DOHH2 (cell line): Measurements from ENCODE around the gene ZNF454.
A peak's percentile ranks its signal among the peaks of the same experiment; 100 is the strongest.

ENCODE experiments used
- H3F3A ChIP-seq: fragments of 200-600 bp; sonication (generic), shearing (Covaris generic); 2 replicates; pipeline ENCODE4 v1.6.0; 2016; ENCODE audit warnings: antibody characterized with exemption, mild to moderate bottlenecking; ENCODE audit not compliant: control insufficient read depth, insufficient read depth
- H3K27ac ChIP-seq: fragments of 200-600 bp; sonication (generic); 2 replicates; pipeline ENCODE4 v1.5.1; 2014; ENCODE audit warnings: low read depth, mild to moderate bottlenecking, low read length, moderate library complexity
- H3K27me3 ChIP-seq: fragments of 200-600 bp; sonication (generic); 2 replicates; pipeline ENCODE4 v1.6.1; 2014; ENCODE audit warnings: mild to moderate bottlenecking, low read length, mixed read lengths; ENCODE audit not compliant: control insufficient read depth
- H3K36me3 ChIP-seq: fragments of 200-600 bp; sonication (generic); 2 replicates; pipeline ENCODE4 v1.6.1; 2014; ENCODE audit warnings: mild to moderate bottlenecking, low read length, moderate library complexity, mixed read lengths; ENCODE audit not compliant: control insufficient read depth
- H3K4me1 ChIP-seq: fragments of 200-600 bp; sonication (generic); 2 replicates; pipeline ENCODE4 v1.6.1; 2014; ENCODE audit warnings: mild to moderate bottlenecking, low read length, mixed read lengths; ENCODE audit not compliant: control insufficient read depth
- H3K4me2 ChIP-seq: fragments of 200-600 bp; sonication (generic); 2 replicates; pipeline ENCODE4 v1.6.0; 2014; ENCODE audit warnings: mild to moderate bottlenecking, low read length, moderate library complexity
- H3K4me3 ChIP-seq: fragments of 200-600 bp; sonication (generic); 2 replicates; pipeline ENCODE4 v1.5.1; 2014; ENCODE audit warnings: mild to moderate bottlenecking, low read length, mixed read lengths
- H3K79me2 ChIP-seq: fragments of 200-600 bp; sonication (generic); 2 replicates; pipeline ENCODE4 v1.6.1; 2014; ENCODE audit warnings: mild to moderate bottlenecking, low read length, mixed read lengths; ENCODE audit not compliant: control insufficient read depth
- H3K9me2 ChIP-seq: fragments of 200-600 bp; sonication (generic); replicated peaks from 2 replicates; pipeline ENCODE4 v1.6.1; 2014; ENCODE audit warnings: mild to moderate bottlenecking, low read length, mixed read lengths; ENCODE audit not compliant: control insufficient read depth
- H3K9me3 ChIP-seq: fragments of 200-600 bp; sonication (generic); 2 replicates; pipeline ENCODE4 v1.6.1; 2014; ENCODE audit warnings: antibody characterized with exemption, low read length, mixed read lengths; ENCODE audit not compliant: control insufficient read depth, insufficient read depth
- H4K20me1 ChIP-seq: fragments of 200-600 bp; sonication (generic); 2 replicates; pipeline ENCODE4 v1.6.0; 2014; ENCODE audit warnings: low read depth, mild to moderate bottlenecking, antibody characterized with exemption, low read length, moderate library complexity; ENCODE audit not compliant: control insufficient read depth, insufficient read depth
- CTCF ChIP-seq: fragments of 200-600 bp; sonication (generic); IDR thresholded peaks from one replicate; pipeline ENCODE4 v1.5.1; 2014; ENCODE audit warnings: antibody characterized with exemption, mild to moderate bottlenecking, low read depth, low read length; ENCODE audit not compliant: poor library complexity, severe bottlenecking
- EZH2phosphoT487 ChIP-seq: fragments of 200-600 bp; sonication (generic); IDR thresholded peaks from 2 replicates; pipeline ENCODE4 v1.6.1; 2017; ENCODE audit warnings: borderline replicate concordance, mild to moderate bottlenecking, antibody characterized with exemption, low read length, moderate library complexity, mixed read lengths

Gene ZNF454

GRCh38 chr5:178940569-178941360 lies at the start of gene ZNF454:
TSS of gene ZNF454 (plus strand) at chr5:178941198. CDS start at chr5:178942792, 1,594 bp downstream.
- H3K27ac ChIP-seq = no peak within 1 kb of the TSS
- H3K4me2 ChIP-seq = no peak within 1 kb of the TSS
- TF ChIP-seq EZH2phosphoT487 = no peak
- no peak for TF ChIP-seq CTCF
- H3K27me3 ChIP-seq = no peaks in the 10 kb centered on the region
- no peaks in the 10 kb centered on the region for H3K36me3 ChIP-seq
- peaks cover 17% of the 10 kb centered on the region; the same call in 1 of the 2 replicates for H3K9me3 ChIP-seq
- no peaks in the 10 kb centered on the region for H3K79me2 ChIP-seq
- no peaks in the 10 kb centered on the region for H3F3A ChIP-seq
- H4K20me1 ChIP-seq = no peaks in the 10 kb centered on the region
- H3K4me1 ChIP-seq = no peaks in the 10 kb centered on the region
- H3K9me2 ChIP-seq = no peaks in the 10 kb centered on the region
- H3K4me3 ChIP-seq = no peak within 1 kb of the TSS

- no peaks in the 10 kb centered on the region for H3K79me2 ChIP-seq
Measured at GRCh38 chr5:178895615-178896571, 45.1 kb upstream of the ZNF454 start, which contains the start of gene ZFP2. TSS of gene ZFP2 (plus strand) at chr5:178895913. CDS start at chr5:178931314, 35,401 bp downstream.

DNA sequence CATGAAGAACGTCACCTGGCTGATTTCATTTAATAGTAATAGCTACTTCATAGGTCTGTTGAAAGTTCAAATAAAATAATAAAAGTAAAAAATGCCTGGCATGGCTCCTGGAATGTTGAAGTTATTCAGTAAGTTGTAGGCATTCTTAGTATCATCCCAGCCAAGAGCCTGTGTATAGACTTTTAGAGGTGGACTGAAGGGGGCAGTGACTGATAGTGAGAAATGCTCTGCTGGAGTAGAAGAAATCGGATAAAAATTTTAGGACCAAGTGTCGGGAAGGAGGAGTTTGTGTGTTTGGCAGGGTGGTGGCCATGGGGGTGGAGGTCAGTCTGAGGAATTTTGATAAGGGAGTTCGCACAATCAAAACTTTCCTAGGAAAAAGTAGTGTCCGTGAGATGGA lies 41.7 kb upstream of the ZNF454 start:
- H3K36me3 ChIP-seq = no peaks in the 10 kb centered on the region

More at GRCh38 chr5:178895615-178896571, 45.1 kb upstream of the ZNF454 start, which contains the start of gene ZFP2:
- no peaks in the 10 kb centered on the region for H3K4me1 ChIP-seq
- no peaks in the 10 kb centered on the region for H3K9me3 ChIP-seq
- H4K20me1 ChIP-seq = no peaks in the 10 kb centered on the region
- H3K4me2 ChIP-seq = peak within 1 kb of the TSS; percentile 48
- H3F3A ChIP-seq = no peaks in the 10 kb centered on the region
- no peak for TF ChIP-seq EZH2phosphoT487
- TF ChIP-seq CTCF = no peak
- no peaks in the 10 kb centered on the region for H3K27me3 ChIP-seq
- no peak within 1 kb of the TSS for H3K27ac ChIP-seq
- H3K36me3 ChIP-seq = no peaks in the 10 kb centered on the region
- peak within 1 kb of the TSS; percentile 63 for H3K4me3 ChIP-seq
- H3K9me2 ChIP-seq = no peaks in the 10 kb centered on the region

More for the DNA sequence above, 41.7 kb upstream of the ZNF454 start:
- TF ChIP-seq EZH2phosphoT487 (no peak), CTCF (no peak)
- Histone ChIP-seq H3F3A (no peaks in the 10 kb centered on the region), H3K27ac (no peak overlapping the region), H3K4me2 (no peak overlapping the region), H3K4me1 (no peaks in the 10 kb centered on the region), H3K27me3 (no peaks in the 10 kb centered on the region), H3K9me3 (no peaks in the 10 kb centered on the region), H3K9me2 (no peaks in the 10 kb centered on the region), H3K79me2 (no peaks in the 10 kb centered on the region), H3K4me3 (no peak overlapping the region), H4K20me1 (no peaks in the 10 kb centered on the region)
